H9 (cell line): ENCODE measurements around the gene OR2K2. TPM values are rescaled to one million over a fixed set of nuclear protein-coding genes. Genes with fewer than 3 reads are reported as not detected.
"Not testable (repeated sequence)": the region's sequence is repeated elsewhere in the genome, so short reads cannot be mapped to it uniquely, and the experiment has no call there.

Experiments
- DNase-seq: peaks from one replicate; pipeline ENCODE4 v3.0.0-alpha.2; 2017
- H2AFZ ChIP-seq: one replicate; pipeline ENCODE4 v1.6.1; 2013; ENCODE audit warnings: mild to moderate bottlenecking, low read length, control low read depth, moderate library complexity
- H2AK5ac ChIP-seq: 2 replicates; pipeline ENCODE4 v1.6.1; 2013; ENCODE audit warnings: low read length, control low read depth, mixed read lengths; ENCODE audit not compliant: insufficient read length
- H2BK120ac ChIP-seq: one replicate; pipeline ENCODE4 v1.6.1; 2013; ENCODE audit warnings: low read depth, mild to moderate bottlenecking, low read length, control low read depth, inconsistent platforms; ENCODE audit not compliant: poor library complexity, severe bottlenecking
- H2BK12ac ChIP-seq: 2 replicates; pipeline ENCODE4 v1.6.1; 2013; ENCODE audit warnings: low read length, control low read depth, mixed read lengths, low read depth; ENCODE audit not compliant: insufficient read length
- H2BK15ac ChIP-seq: 2 replicates; pipeline ENCODE4 v1.6.1; 2013; ENCODE audit warnings: low read depth, low read length, control low read depth
- H2BK20ac ChIP-seq: one replicate; pipeline ENCODE4 v1.6.1; 2013; ENCODE audit warnings: low read depth, mild to moderate bottlenecking, low read length, control low read depth, inconsistent platforms; ENCODE audit not compliant: poor library complexity, severe bottlenecking
- H2BK5ac ChIP-seq: 2 replicates; pipeline ENCODE4 v1.6.1; 2013; ENCODE audit warnings: low read length, control low read depth, mixed read lengths; ENCODE audit not compliant: insufficient read length
- H3K14ac ChIP-seq: 2 replicates; pipeline ENCODE4 v1.6.1; 2013; ENCODE audit warnings: low read length, control low read depth; ENCODE audit not compliant: insufficient read depth
- H3K18ac ChIP-seq: 2 replicates; pipeline ENCODE4 v1.6.1; 2013; ENCODE audit warnings: low read depth, mild to moderate bottlenecking, mixed read lengths, low read length, control low read depth; ENCODE audit not compliant: insufficient read length
- H3K23ac ChIP-seq: 2 replicates; pipeline ENCODE4 v1.6.1; 2013; ENCODE audit warnings: low read length, control low read depth, mixed read lengths, low read depth; ENCODE audit not compliant: insufficient read length
- H3K23me2 ChIP-seq: 2 replicates; pipeline ENCODE4 v1.6.1; 2013; ENCODE audit warnings: low read depth, mild to moderate bottlenecking, mixed read lengths, low read length, control low read depth; ENCODE audit not compliant: insufficient read length, poor library complexity, severe bottlenecking
- H3K27ac ChIP-seq: 2 replicates; pipeline ENCODE4 v1.5.1; 2013; ENCODE audit warnings: low read length, control low read depth, mixed read lengths, low read depth; ENCODE audit not compliant: insufficient read length
- H3K27me3 ChIP-seq: 2 replicates; pipeline ENCODE4 v1.6.1; 2013; ENCODE audit warnings: low read length, control low read depth, inconsistent platforms; ENCODE audit not compliant: insufficient read depth
- H3K4ac ChIP-seq: 2 replicates; pipeline ENCODE4 v1.6.1; 2013; ENCODE audit warnings: low read depth, mild to moderate bottlenecking, control low read depth, inconsistent platforms, low read length, moderate library complexity
- H3K4me1 ChIP-seq: 2 replicates; pipeline ENCODE4 v1.6.1; 2013; ENCODE audit warnings: low read length, control low read depth, inconsistent platforms; ENCODE audit not compliant: insufficient read depth
- H3K4me2 ChIP-seq: 2 replicates; pipeline ENCODE4 v1.6.1; 2013; ENCODE audit warnings: low read length, control low read depth, mixed read lengths; ENCODE audit not compliant: insufficient read length, insufficient read depth
- H3K56ac ChIP-seq: 2 replicates; pipeline ENCODE4 v1.6.1; 2013; ENCODE audit warnings: low read depth, mild to moderate bottlenecking, mixed read lengths, low read length, control low read depth; ENCODE audit not compliant: insufficient read length
- H3K79me1 ChIP-seq: 2 replicates; pipeline ENCODE4 v1.6.1; 2013; ENCODE audit warnings: low read depth, mild to moderate bottlenecking, moderate library complexity, low read length, control low read depth, inconsistent platforms; ENCODE audit not compliant: insufficient read depth, poor library complexity, severe bottlenecking
- H3K79me2 ChIP-seq: 2 replicates; pipeline ENCODE4 v1.6.1; 2013; ENCODE audit warnings: low read length, control low read depth, inconsistent platforms; ENCODE audit not compliant: insufficient read depth
- H3K9ac ChIP-seq: 2 replicates; pipeline ENCODE4 v1.6.1; 2013; ENCODE audit warnings: low read length, control low read depth, mixed read lengths; ENCODE audit not compliant: insufficient read length; ENCODE audit errors: extremely low read depth
- H3K9me3 ChIP-seq: one replicate; pipeline ENCODE4 v1.6.1; 2013; ENCODE audit warnings: low read depth, low read length, inconsistent platforms; ENCODE audit not compliant: control insufficient read depth
- H3T11ph ChIP-seq: one replicate; pipeline ENCODE4 v1.6.1; 2013; ENCODE audit warnings: mild to moderate bottlenecking, low read length, control low read depth, inconsistent platforms
- H4K20me1 ChIP-seq: one replicate; pipeline ENCODE4 v1.6.1; 2013; ENCODE audit not compliant: control insufficient read depth, insufficient read length, insufficient read depth
- H4K5ac ChIP-seq: 2 replicates; pipeline ENCODE4 v1.6.1; 2013; ENCODE audit warnings: low read depth, mild to moderate bottlenecking, mixed read lengths, low read length, control low read depth; ENCODE audit not compliant: insufficient read length
- H4K8ac ChIP-seq: replicated peaks from 2 replicates; pipeline ENCODE4 v1.6.1; 2013; ENCODE audit warnings: low read length, control low read depth, mixed read lengths, low read depth; ENCODE audit not compliant: insufficient read length
- H4K91ac ChIP-seq: 2 replicates; pipeline ENCODE4 v1.6.1; 2013; ENCODE audit warnings: low read depth, mild to moderate bottlenecking, moderate library complexity, mixed read lengths, low read length, control low read depth; ENCODE audit not compliant: insufficient read length
- H3K27ac Mint-ChIP-seq, 3 experiments: 2 replicates in 2 of 3; 3 replicates in 1 of 3; pipeline ENCODE4 v1.8.0; 2020 to 2021; ENCODE audit warnings: mixed read lengths in 3 of 3, mild to moderate bottlenecking in 1 of 3, moderate library complexity in 1 of 3
- H3K27me3 Mint-ChIP-seq: 2 replicates; pipeline ENCODE4 v1.8.0; 2021; ENCODE audit warnings: low read depth, mild to moderate bottlenecking, moderate library complexity, mixed read lengths
- H3K36me3 Mint-ChIP-seq, 3 experiments: 2 replicates in 2 of 3; 3 replicates in 1 of 3; pipeline ENCODE4 v1.8.0; 2020 to 2021; ENCODE audit warnings: low read depth in 3 of 3, mixed read lengths in 3 of 3; ENCODE audit not compliant: insufficient read depth in 1 of 3
- H3K4me1 Mint-ChIP-seq, 2 experiments: 2 replicates each; pipeline ENCODE4 v1.8.0; 2020; ENCODE audit warnings: mixed read lengths in 2 of 2
- H3K4me3 Mint-ChIP-seq, 2 experiments: 2 replicates in 1 of 2; 3 replicates in 1 of 2; pipeline ENCODE4 v1.8.0; 2020 to 2021; ENCODE audit warnings: mild to moderate bottlenecking in 2 of 2, mixed read lengths in 2 of 2, moderate library complexity in 1 of 2
- H3K9me3 Mint-ChIP-seq, 2 experiments: 2 replicates in 1 of 2; 3 replicates in 1 of 2; pipeline ENCODE4 v1.8.0; 2020; ENCODE audit warnings: mild to moderate bottlenecking in 2 of 2, mixed read lengths in 2 of 2, moderate library complexity in 1 of 2
- WGBS: extraction: QIAGEN DNeasy Blood & Tissue Kit; methylation state at CpG from one replicate; pipeline ENCODE4 v1.1.7; 2013; ENCODE audit warnings: missing lambda C conversion rate, low lambda C conversion rate, mixed read lengths; ENCODE audit not compliant: insufficient read length; ENCODE audit errors: extremely low coverage; 5-methylcytosine and 5-hydroxymethylcytosine counted together
- total RNA-seq: library from RNA; stranded (reverse); gene quantifications from 2 replicates; pipeline ENCODE4 v1.2.1, GENCODE V29; 2021
- TF ChIP-seq, protein P1 (sequence below): fragments of 200-600 bp; sonication (generic); conservative IDR thresholded peaks from 3 replicates; pipeline ENCODE4 v1.8.0; 2021; ENCODE audit warnings: antibody characterized with exemption, mild to moderate bottlenecking

Gene OR2K2
- total RNA-seq, 1 experiment from 2014 or later: not detected

DNA sequence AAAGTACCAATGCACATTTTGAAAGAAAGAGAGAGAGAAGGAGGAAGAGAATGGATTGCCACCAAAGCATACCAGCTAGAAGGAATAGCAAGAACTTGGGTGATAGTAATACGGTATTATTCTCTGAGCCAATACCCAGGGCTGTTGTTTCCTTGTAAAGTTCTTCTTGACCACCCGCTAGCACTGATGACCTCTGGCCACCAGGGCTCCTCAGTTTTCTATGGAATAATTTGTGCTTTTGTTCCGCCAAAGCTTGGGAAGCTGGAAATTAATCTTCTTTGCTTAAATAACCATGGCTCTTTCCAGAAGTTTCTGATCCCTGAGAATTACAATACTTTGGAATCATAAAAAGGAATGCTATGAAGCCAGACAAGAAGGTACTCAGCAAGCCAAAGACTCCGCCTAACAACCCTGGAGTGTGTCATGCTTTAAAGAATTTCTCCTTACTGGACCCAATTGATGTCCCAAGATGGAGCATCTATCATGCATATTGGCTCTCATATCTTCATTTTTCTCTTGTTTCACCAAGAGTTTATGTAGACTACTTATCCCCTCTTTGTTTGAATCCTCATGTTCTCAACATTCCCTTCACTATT lies 29.8 kb downstream of the OR2K2 start:
- H3K79me1 ChIP-seq: no peaks in the 10 kb centered on the region
- H3K27ac Mint-ChIP-seq: no peak overlapping the region
- H3K27ac ChIP-seq: no peak overlapping the region
- H4K5ac ChIP-seq: no peak overlapping the region
- no peak overlapping the region for H3K14ac ChIP-seq
- H3K79me2 ChIP-seq: no peaks in the 10 kb centered on the region
- H2BK5ac ChIP-seq: no peak overlapping the region
- H3K27me3 Mint-ChIP-seq: no peaks in the 10 kb centered on the region
- H3K56ac ChIP-seq: no peak overlapping the region
- no peak overlapping the region for H3K4ac ChIP-seq
- H2BK15ac ChIP-seq: no peak overlapping the region
- no peak overlapping the region for H4K91ac ChIP-seq
- no peaks in the 10 kb centered on the region for H3K4me1 ChIP-seq
- no peak overlapping the region for H2AK5ac ChIP-seq
- H2BK120ac ChIP-seq: no peak overlapping the region
- peaks cover 0 to 12% (median 0%) of the 10 kb centered on the region in 3 experiments; a peak in 2 of 7 replicates for H3K36me3 Mint-ChIP-seq
- no peak overlapping the region for H2BK20ac ChIP-seq
- H4K8ac ChIP-seq: no peak overlapping the region
- peaks cover 0 to 11% of the 10 kb centered on the region in 2 experiments for H3K4me1 Mint-ChIP-seq
- H3K4me2 ChIP-seq: no peak overlapping the region
- H3T11ph ChIP-seq: no peak overlapping the region
- TF ChIP-seq, protein P1, sequence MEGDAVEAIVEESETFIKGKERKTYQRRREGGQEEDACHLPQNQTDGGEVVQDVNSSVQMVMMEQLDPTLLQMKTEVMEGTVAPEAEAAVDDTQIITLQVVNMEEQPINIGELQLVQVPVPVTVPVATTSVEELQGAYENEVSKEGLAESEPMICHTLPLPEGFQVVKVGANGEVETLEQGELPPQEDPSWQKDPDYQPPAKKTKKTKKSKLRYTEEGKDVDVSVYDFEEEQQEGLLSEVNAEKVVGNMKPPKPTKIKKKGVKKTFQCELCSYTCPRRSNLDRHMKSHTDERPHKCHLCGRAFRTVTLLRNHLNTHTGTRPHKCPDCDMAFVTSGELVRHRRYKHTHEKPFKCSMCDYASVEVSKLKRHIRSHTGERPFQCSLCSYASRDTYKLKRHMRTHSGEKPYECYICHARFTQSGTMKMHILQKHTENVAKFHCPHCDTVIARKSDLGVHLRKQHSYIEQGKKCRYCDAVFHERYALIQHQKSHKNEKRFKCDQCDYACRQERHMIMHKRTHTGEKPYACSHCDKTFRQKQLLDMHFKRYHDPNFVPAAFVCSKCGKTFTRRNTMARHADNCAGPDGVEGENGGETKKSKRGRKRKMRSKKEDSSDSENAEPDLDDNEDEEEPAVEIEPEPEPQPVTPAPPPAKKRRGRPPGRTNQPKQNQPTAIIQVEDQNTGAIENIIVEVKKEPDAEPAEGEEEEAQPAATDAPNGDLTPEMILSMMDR: peak; percentile 40
- no peaks in the 10 kb centered on the region for H3K9me3 ChIP-seq
- peaks cover 0 to 3% of the 10 kb centered on the region in 2 experiments; a peak in 1 of 5 replicates for H3K9me3 Mint-ChIP-seq
- no peak overlapping the region for H3K4me3 Mint-ChIP-seq
- no peaks in the 10 kb centered on the region for H4K20me1 ChIP-seq
- H2AFZ ChIP-seq: no peak overlapping the region
- no peaks in the 10 kb centered on the region for H3K27me3 ChIP-seq
- no peak overlapping the region for H3K9ac ChIP-seq
- no peak overlapping the region for H3K18ac ChIP-seq
- WGBS: no CpG with 5 or more reads among the region's 4 CpGs
- no peak for DNase-seq
- H3K23me2 ChIP-seq: no peaks in the 10 kb centered on the region
- no peak overlapping the region for H2BK12ac ChIP-seq
- H3K23ac ChIP-seq: no peak overlapping the region

DNA sequence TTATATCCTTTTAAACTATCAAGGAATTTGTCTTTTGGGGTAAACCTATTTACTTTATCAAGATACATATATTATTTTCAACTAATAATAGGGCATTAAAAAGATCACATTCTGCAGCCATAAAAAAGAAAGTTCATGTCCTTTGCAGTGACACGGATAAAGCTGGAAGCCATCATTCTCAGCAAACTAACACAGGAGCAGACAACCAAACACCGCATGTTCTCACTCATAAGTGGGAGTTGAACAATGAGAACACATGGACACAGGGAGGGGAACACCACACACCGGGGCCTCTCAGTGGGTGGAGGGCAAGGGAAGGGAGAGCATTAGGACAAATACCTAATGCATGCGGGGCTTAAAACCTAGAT lies 30.4 kb downstream of the OR2K2 start:
- not testable (repeated sequence) for H3K27ac ChIP-seq
- WGBS: no CpG with 5 or more reads among the region's 4 CpGs

More for the DNA sequence above, 30.4 kb downstream of the OR2K2 start:
- H4K8ac ChIP-seq, H2BK12ac ChIP-seq, H3K18ac ChIP-seq, H3K14ac ChIP-seq, H3K27ac Mint-ChIP-seq, H3K27me3 Mint-ChIP-seq, H3K79me1 ChIP-seq, H4K91ac ChIP-seq, H3K4ac ChIP-seq, H3K4me1 ChIP-seq, H3K9me3 ChIP-seq, H2AK5ac ChIP-seq, H3K23me2 ChIP-seq, H2BK20ac ChIP-seq, H4K20me1 ChIP-seq, H3T11ph ChIP-seq, H3K56ac ChIP-seq, H2AFZ ChIP-seq, H3K4me2 ChIP-seq, H3K4me3 Mint-ChIP-seq, H3K9me3 Mint-ChIP-seq, H3K23ac ChIP-seq, H3K9ac ChIP-seq, H2BK15ac ChIP-seq, DNase-seq, H3K27me3 ChIP-seq, H2BK120ac ChIP-seq, H2BK5ac ChIP-seq, H3K79me2 ChIP-seq, H4K5ac ChIP-seq: not testable (repeated sequence)
- Mint-ChIP-seq H3K36me3 (peaks cover 0 to 12% (median 0%) of the 10 kb centered on the region in 3 experiments; a peak in 2 of 7 replicates), H3K4me1 (peaks cover 0 to 11% of the 10 kb centered on the region in 2 experiments)
